Measurements from ENCODE around the gene DSE.

GRCh38 chr6:116373300-116373699 lies 2.6 kb downstream of the DSE start:
- no peak for TF ChIP-seq CTCF (IDR thresholded peaks at IDR 0.05; ENCODE audit: borderline replicate concordance, extremely low read depth, low read length, poor library complexity, severe bottlenecking)
- no peak for TF ChIP-seq EZH2 (IDR thresholded peaks at IDR 0.05; ENCODE audit: borderline replicate concordance, low read depth, low read length, severe bottlenecking)
